Measurements from ENCODE around the gene TEX29. TPM values are rescaled to one million over a fixed set of nuclear protein-coding genes. Genes with fewer than 3 reads are reported as not detected.

The TEX29 gene
- total and polyA plus RNA-seq, 9 of the 15 experiments (the other 6 are each of a cell fraction or from before 2014, with no cell fraction given): 0.11 TPM; not detected in 7

GRCh38 chr13:111316161-111316730, 4.2 kb upstream of the TEX29 start:
- Histone ChIP-seq H3K4me1 (replicated peaks in 1 of 2; ENCODE audit: control insufficient read depth in 2 of 2, insufficient read depth in 2 of 2, low read length in 2 of 2) (peaks cover 0 to 6% of the 10 kb centered on the region in 2 experiments; a peak in 2 of 5 replicates), H2AFZ (ENCODE audit: low read depth, low read length) (no peak overlapping the region), H3K9ac (ENCODE audit: insufficient read depth in 1 of 2, low read depth in 2 of 2, low read length in 2 of 2) (no peak overlapping the region), H3K9me1 (ENCODE audit: control insufficient read depth, insufficient read depth, low read length) (no peaks in the 10 kb centered on the region), H3K27me3 (ENCODE audit: control insufficient read depth in 2 of 2, insufficient read depth in 2 of 2, low read length in 2 of 2) (peaks cover 0 to 33% of the 10 kb centered on the region in 2 experiments; a peak in 4 of 5 replicates), H3K27ac (ENCODE audit: extremely low read depth, low read depth, low read length) (no peak overlapping the region), H4K20me1 (replicated peaks; ENCODE audit: control insufficient read depth, insufficient read depth, low read length) (no peaks in the 10 kb centered on the region), H3K4me2 (ENCODE audit: insufficient read depth, low read length) (no peak overlapping the region), H3K36me3 (ENCODE audit: control insufficient read depth, insufficient read depth, low read length) (no peaks in the 10 kb centered on the region), H3K9me3 (replicated peaks; ENCODE audit: control insufficient read depth, insufficient read depth, low read depth, low read length) (no peaks in the 10 kb centered on the region), H3K4me3 (no peak overlapping the region), H3K79me2 (ENCODE audit: control insufficient read depth, insufficient read depth, low read length) (no peaks in the 10 kb centered on the region)
- ChIA-PET CTCF (ENCODE audit: low intra/inter-chr PET ratio) (no interaction called here), POLR2A (no interaction called here)
- DNase-seq (ENCODE audit: extremely low read depth in 1 of 4, low spot score in 3 of 4): no peak
- no peak for FAIRE-seq
- WGBS (ENCODE audit: insufficient coverage, low coverage, missing lambda C conversion rate): 33% methylated on average over 11 of the region's 12 CpGs
- BruUV-seq (replicated peaks): no TSS peak
- intact Hi-C loops (cut with micrococcal nuclease) (no loop called here), in situ Hi-C loops (cut with MboI) (no loop called here)
- ATAC-seq: no peak
- TF ChIP-seq, protein P1, sequence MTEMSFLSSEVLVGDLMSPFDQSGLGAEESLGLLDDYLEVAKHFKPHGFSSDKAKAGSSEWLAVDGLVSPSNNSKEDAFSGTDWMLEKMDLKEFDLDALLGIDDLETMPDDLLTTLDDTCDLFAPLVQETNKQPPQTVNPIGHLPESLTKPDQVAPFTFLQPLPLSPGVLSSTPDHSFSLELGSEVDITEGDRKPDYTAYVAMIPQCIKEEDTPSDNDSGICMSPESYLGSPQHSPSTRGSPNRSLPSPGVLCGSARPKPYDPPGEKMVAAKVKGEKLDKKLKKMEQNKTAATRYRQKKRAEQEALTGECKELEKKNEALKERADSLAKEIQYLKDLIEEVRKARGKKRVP (CRISPR knock-in tag; IDR thresholded peaks at IDR 0.05): no peak
- TF ChIP-seq ZBTB12 (CRISPR knock-in tag; IDR thresholded peaks at IDR 0.05) (no peak), ZC3H8 (IDR thresholded peaks at IDR 0.05) (no peak), ZNF23 (CRISPR knock-in tag; IDR thresholded peaks at IDR 0.05) (no peak), GTF2E2 (tag; IDR thresholded peaks at IDR 0.05) (no peak), KLF6 (CRISPR knock-in tag; IDR thresholded peaks at IDR 0.05; ENCODE audit: borderline replicate concordance) (no peak), DDX20 (tag; IDR thresholded peaks at IDR 0.05; ENCODE audit: low read depth) (no peak), ZNF830 (CRISPR knock-in tag; IDR thresholded peaks at IDR 0.05) (no peak)

All from K562 (cell line).